NCI-H82 treated with DMSO at 0.1 percent for 48 hours (cell line): ENCODE measurements around the gene MRGPRG.
"Not testable (repeated sequence)": the region's sequence is repeated elsewhere in the genome, so short reads cannot be mapped to it uniquely, and the experiment has no call there.

ENCODE experiments used
- DNase-seq: peaks from one replicate; lab custom pipeline; 2025; ENCODE audit not compliant: unreplicated experiment; lab: John Stamatoyannopoulos, UW

The MRGPRG gene

DNA sequence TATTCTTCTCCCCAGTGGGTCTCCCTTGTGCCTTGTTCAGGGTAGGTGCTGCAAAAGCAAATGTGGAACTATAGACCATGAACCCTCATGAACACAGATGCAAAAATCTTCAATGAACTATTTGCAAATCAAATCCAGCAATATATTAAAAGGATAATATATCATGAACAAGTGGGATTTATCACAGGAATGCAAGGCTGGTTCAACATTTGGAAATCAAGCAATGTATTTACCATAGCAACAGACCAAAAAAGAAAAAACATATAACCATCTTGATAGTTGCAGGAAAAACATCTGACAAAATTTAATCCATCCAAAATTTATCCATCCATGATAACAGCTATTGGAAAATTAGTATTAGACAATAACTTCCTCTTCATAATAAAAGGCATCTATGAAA, 42.1 kb downstream of the MRGPRG start:
- no peak for DNase-seq

DNA sequence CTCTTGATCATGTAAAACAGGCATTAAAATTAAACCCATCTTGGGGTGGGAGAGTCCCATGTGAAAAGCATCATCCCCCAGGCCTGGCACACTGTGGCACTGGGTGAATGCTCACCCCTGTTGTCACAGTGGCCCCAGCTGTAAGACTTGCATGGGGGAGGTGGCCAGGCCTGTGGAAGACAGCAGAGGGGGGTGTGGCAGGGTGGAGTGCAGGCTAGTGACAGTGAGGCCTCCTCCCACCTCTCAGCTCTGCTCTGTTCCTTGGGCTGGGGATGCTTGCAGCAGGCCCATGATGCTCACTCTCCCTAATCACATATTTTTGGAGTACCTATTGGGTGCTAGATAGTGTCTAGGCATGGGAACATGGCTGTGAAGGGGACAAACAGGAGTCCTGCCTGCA, 43.4 kb downstream of the MRGPRG start:
- no peak for DNase-seq

DNA sequence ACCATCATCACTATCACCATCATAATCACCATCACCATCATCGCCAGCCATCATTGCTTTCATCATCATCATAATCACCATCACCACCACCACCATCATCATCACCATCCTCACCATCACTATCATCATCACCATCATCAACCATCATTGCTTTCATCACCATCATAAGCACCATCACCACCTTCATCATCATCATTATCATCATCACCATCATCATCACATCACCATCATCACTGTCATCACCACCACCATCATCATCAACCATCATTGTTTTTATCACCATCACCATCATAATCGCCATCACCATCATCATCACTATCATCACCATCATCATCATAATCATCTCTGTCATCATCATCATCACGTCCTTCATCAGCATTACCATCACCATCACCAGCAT, 44.2 kb downstream of the MRGPRG start:
- no peak for DNase-seq

DNA sequence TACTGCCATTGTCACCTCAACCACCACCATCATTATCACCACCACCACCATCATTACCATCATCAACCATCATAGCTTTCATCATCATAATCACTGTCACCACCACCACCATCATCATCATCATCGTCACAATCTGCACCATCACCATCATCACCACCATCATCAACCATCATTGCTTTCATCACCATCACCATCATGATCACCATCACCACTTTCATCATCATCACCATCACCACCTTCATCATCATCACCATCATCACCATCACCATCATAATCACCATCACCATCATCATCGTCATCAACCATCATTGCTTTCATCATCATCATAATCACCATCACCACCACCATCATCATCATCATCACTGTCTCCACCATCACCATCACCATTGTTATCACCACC, 44.8 kb downstream of the MRGPRG start:
- DNase-seq, result no peak

DNA sequence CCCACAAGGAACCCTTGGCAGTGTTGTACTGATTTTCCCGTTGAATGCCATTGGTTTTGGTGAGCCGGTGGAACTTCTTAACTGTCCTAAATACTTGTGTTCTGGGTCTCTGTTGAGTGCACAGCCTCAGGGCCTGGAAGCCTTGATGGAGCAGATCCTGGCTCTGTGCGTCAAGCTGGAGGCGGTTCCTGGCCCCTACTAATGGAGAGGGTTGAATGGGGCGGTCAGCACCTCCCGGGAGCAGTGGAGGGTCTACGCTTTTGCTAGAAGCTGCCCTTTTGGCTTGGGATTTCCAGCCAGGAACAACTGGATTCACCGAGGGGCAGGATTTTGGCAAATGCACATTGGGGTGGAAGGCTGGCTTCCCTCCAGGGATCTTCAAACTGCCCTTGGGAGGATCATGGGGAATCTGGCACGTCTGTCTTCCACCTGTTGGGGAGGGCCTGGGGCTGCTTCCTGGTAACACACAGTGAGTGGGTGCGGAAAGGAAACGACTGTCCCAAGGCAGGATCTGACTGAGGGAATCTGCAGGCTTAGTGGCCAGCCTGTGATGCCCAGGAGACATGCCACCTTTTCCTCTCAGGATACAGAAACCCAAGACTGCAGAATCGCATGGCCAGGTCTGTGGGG, 46.6 kb downstream of the MRGPRG start:
- DNase-seq, result no peak

DNA sequence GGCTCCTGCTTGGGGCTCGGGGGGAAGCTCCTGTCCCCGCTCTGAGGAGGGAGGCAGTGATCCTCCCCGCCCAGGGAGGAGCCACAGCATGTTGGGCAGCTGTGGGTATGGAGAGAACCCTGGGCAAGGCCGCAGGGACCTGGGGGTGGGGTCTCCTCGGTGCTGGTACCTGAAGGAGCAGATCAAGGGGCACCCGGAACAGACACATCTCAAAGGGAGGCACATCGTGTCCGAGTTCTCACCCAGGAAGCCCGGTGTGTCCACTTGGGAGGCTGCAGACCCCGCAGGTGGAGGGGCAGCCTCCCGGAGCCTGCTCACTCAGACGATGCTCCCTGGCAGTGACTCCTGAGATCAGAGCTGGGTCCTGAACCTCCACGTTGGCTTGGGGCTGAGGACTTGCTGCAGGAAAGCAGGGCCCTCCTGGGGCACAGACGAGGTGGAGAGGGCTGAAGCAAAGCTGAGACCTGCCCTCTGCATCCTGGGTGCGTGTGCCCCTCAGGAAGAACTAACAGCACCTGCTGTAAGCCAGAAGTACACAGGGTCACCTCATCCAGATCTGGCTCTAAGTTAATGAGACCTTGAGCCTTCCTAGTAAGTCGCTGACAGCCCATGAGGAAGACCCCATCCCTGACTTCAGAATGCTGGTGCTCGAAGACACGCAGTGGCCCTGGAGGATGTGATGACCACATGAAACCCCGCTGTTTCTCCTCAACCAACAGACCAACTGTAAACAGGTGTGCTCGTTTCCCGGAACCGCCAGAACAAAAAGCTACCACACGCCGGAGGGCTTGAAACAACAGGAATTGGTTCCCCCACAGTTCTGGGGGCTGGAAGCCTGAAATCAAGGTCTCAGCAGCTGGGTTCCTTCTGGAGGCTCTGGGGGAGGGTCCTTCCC, 47.6 kb downstream of the MRGPRG start:
- DNase-seq, result no peak

DNA sequence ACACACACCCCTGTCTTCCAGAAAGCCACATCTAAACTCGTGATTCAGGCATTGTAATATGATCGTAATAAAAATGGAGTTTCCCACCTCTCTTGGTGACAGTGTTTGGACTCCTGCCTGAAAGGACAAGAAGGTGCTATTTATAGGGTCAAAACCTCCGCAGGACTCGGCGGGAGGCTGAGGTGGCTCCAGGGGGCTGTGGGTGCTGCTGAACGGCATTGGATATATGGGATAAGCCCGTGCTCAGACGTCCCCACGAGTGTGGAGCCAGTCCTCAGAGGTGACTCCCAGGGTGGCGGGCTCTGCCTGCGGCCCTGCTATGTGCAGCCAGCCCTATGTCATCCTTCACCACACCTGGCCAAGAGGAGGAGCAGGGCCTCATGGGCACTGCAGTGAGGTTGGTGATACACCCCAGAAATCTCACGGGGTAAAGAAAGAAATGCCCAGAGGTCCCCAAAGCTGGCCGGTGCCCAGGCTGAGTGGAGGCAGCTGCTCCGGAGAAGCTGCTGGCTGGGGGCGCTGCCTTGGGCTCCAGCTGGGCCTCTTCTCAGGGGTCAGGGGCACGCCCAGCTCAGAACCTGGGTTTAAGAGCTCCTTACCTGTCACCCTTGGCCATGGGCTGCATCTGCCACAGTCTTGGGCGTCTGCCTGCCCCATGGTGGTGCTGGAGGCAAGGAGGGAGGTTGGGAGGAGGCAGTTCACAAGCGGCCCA, 48.4 kb downstream of the MRGPRG start:
- DNase-seq, result no peak

DNA sequence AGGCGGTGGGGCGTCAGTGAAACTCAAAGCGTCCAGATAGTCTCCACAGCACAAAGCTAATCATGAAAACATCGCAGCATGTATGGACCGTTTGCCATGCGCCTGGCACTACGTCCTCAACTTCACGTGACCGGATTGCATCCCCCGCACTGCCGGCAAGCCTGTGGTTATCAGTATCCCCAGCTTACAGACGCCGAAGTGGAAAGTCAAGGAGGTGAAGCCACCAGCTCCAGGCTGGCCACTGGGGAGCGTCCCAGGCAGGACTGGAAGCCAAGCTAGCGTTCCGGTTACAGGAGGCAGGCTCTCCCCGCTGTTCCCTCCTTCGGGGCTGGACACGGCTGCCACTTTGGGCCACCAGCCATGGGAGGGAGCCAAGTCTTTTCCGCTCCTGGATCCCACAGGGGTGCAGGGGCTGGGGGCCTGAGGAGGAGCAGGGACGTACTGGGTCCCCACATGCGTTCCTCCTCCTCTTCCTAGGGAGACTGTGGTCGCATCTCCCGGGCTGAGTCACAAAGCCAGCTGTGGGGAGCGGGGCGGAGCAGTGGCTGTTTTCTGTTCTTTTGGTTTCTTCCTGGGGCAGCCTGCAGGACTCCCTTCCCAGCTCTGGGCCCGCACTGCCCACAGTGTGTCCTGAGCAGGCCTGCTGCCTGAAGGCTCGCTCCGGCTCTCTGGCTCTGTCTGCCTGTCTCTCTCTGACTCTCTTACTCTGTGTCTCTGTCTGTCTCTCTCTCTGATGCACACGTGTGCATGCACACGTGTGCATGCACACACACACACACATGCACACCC, 49.2 kb downstream of the MRGPRG start:
- DNase-seq, result no peak

DNA sequence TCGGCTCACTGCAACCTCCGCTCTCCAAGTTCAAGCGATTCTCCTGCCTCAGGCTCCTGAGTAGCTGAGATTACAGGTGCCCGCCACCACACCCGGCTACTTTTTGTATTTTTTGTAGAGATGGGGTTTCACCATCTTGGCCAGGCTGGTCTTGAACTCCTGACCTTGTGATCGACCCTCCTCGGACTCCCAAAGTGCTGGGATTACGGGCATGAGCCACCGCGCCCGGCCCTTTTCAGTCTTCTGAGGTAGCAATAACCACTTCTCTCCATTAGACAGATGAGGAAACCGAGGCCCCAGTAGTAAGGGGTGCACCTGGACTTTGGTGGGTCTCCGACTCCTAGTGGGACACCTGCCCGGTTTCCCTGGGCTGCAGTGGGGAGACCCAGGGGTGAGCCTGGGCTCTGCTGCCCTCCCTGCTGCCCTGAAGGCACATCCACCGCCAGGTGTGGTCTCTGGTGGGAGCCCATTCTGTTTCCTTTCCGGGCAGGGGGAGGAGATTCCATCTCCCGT, 49.8 kb downstream of the MRGPRG start:
- DNase-seq, result not testable (repeated sequence)
